K562 (cell line): Measurements from ENCODE around the gene LRRC75A. TPM values are rescaled to one million over a fixed set of nuclear protein-coding genes. Genes with fewer than 3 reads are reported as not detected.

Experiments used
- ATAC-seq: fragments of 200-7000 bp; cut with Tn5 transposase; 3 replicates; pipeline ENCODE4 v1.9.1; 2020; ENCODE audit warnings: moderate library complexity
- BruUV-seq: library from RNA; stranded (reverse); fragments of 400-500 nt; replicated peaks from 2 replicates; lab custom pipeline; 2021; lab: Mats Ljungman, UMichigan
- CTCF ChIA-PET: fragments of 300-600 bp; formaldehyde crosslinking; extraction: SDS; loops from one replicate; lab custom pipeline; 2021; ENCODE audit warnings: low intra/inter-chr PET ratio; lab: Yijun Ruan, JAX
- POLR2A ChIA-PET: fragments of 300-600, 350-650 bp; sonication (Branson Sonifier 250); formaldehyde crosslinking; extraction: SDS; loops from one replicate; lab custom pipeline; 2021; ENCODE audit warnings: antibody characterized with exemption, inconsistent platforms; lab: Yijun Ruan, JAX
- DNase-seq, 4 experiments: peaks; one replicate each; pipeline versions ENCODE4 v3.0.0 to v3.0.0-alpha.2; 2011 to 2018; ENCODE audit warnings: low spot score in 3 of 4, mixed read lengths in 3 of 4; ENCODE audit errors: extremely low read depth in 1 of 4
- FAIRE-seq: peaks from 2 replicates; lab custom pipeline; 2011; peaks lifted over from hg19 to GRCh38; lab: Jason Lieb, UNC
- H2AFZ ChIP-seq: 2 replicates; pipeline ENCODE4 v1.6.0; 2011; ENCODE audit warnings: low read depth, low read length, control low read depth, inconsistent platforms
- H3K27ac ChIP-seq: fragments of 200-600 bp; 3 replicates; pipeline ENCODE4 v1.8.0; 2011; ENCODE audit warnings: low read depth, mild to moderate bottlenecking, control low read depth, inconsistent platforms, low read length, moderate library complexity, mixed read lengths; ENCODE audit errors: extremely low read depth
- H3K27me3 ChIP-seq, 2 experiments: fragments of 300-600 bp in 1 of 2; 2 replicates in 1 of 2; 3 replicates in 1 of 2; pipeline versions ENCODE4 v1.6.0 to v1.8.0; 2011; ENCODE audit warnings: inconsistent platforms in 2 of 2, low read length in 2 of 2, mild to moderate bottlenecking in 1 of 2, mixed read lengths in 1 of 2, moderate library complexity in 1 of 2; ENCODE audit not compliant: control insufficient read depth in 2 of 2, insufficient read depth in 2 of 2
- H3K36me3 ChIP-seq: fragments of 300-600 bp; 3 replicates; pipeline ENCODE4 v1.8.0; 2011; ENCODE audit warnings: mild to moderate bottlenecking, low read length, inconsistent platforms; ENCODE audit not compliant: control insufficient read depth, insufficient read depth
- H3K4me1 ChIP-seq, 2 experiments: fragments of 200-600 bp in 1 of 2; replicated peaks in 1 of 2; 2 replicates in 1 of 2; 3 replicates in 1 of 2; pipeline versions ENCODE4 v1.5.1 to v1.8.0; 2011; ENCODE audit warnings: inconsistent platforms in 2 of 2, low read length in 2 of 2, mild to moderate bottlenecking in 1 of 2, mixed read lengths in 1 of 2, moderate library complexity in 1 of 2; ENCODE audit not compliant: control insufficient read depth in 2 of 2, insufficient read depth in 2 of 2
- H3K4me2 ChIP-seq: 2 replicates; pipeline ENCODE4 v1.6.1; 2011; ENCODE audit warnings: low read length, control low read depth, inconsistent platforms, mixed read lengths; ENCODE audit not compliant: insufficient read depth
- H3K4me3 ChIP-seq: fragments of 200-600 bp; sonication (generic), shearing (Covaris generic); 2 replicates; pipeline ENCODE4 v1.5.1; 2016; ENCODE audit warnings: control low read depth, inconsistent platforms
- H3K79me2 ChIP-seq: fragments of 200-600 bp; 3 replicates; pipeline ENCODE4 v1.8.0; 2011; ENCODE audit warnings: low read length, inconsistent platforms; ENCODE audit not compliant: control insufficient read depth, insufficient read depth
- H3K9ac ChIP-seq, 2 experiments: 2 replicates each; pipeline versions ENCODE4 v1.6.0 to v1.6.1; 2011; ENCODE audit warnings: low read depth in 2 of 2, low read length in 2 of 2, control low read depth in 1 of 2, inconsistent platforms in 1 of 2, mild to moderate bottlenecking in 1 of 2, mixed read lengths in 1 of 2; ENCODE audit not compliant: insufficient read depth in 1 of 2
- H3K9me1 ChIP-seq: one replicate; pipeline ENCODE4 v1.6.0; 2011; ENCODE audit warnings: inconsistent platforms, mild to moderate bottlenecking, low read length, moderate library complexity; ENCODE audit not compliant: control insufficient read depth, insufficient read depth
- H3K9me3 ChIP-seq: replicated peaks from 2 replicates; pipeline ENCODE4 v1.5.1; 2011; ENCODE audit warnings: low read depth, low read length, inconsistent platforms; ENCODE audit not compliant: control insufficient read depth, insufficient read depth
- H4K20me1 ChIP-seq: replicated peaks from 2 replicates; pipeline ENCODE4 v1.6.1; 2011; ENCODE audit warnings: low read length, inconsistent platforms, mixed read lengths; ENCODE audit not compliant: control insufficient read depth, insufficient read depth
- DACH1 ChIP-seq: fragments of 450-650 bp; IDR thresholded peaks from 2 replicates; pipeline ENCODE4 v1.6.1; 2018; ENCODE audit not compliant: partially characterized antibody
- EWSR1 ChIP-seq: fragments of 450-650 bp; IDR thresholded peaks from 2 replicates; pipeline ENCODE4 v1.6.1; 2018; ENCODE audit warnings: borderline replicate concordance, mild to moderate bottlenecking, low read depth, moderate library complexity; ENCODE audit not compliant: partially characterized antibody
- POLR2A ChIP-seq: fragments of 450-650 bp; conservative IDR thresholded peaks from 2 replicates; pipeline ENCODE4 v1.6.1; 2016
- POLR2AphosphoS5 ChIP-seq: IDR thresholded peaks from 2 replicates; pipeline ENCODE4 v1.6.1; 2011; ENCODE audit warnings: mild to moderate bottlenecking, low read depth, low read length, moderate library complexity; ENCODE audit not compliant: control insufficient read depth, insufficient read depth
- POLR2G ChIP-seq: fragments of 200-400 bp; formaldehyde crosslinking; IDR thresholded peaks from 2 replicates; pipeline ENCODE4 v1.6.1; 2017; ENCODE audit warnings: low read depth, mild to moderate bottlenecking, antibody characterized with exemption, low read length, moderate library complexity
- PRPF4 ChIP-seq: fragments of 200-400 bp; formaldehyde crosslinking; IDR thresholded peaks from one replicate; pipeline ENCODE4 v1.6.1; 2017; ENCODE audit warnings: low read length, low read depth, mild to moderate bottlenecking; ENCODE audit not compliant: insufficient read depth, poor library complexity, severe bottlenecking
- RBM39 ChIP-seq: fragments of 200-400 bp; formaldehyde crosslinking; optimal IDR thresholded peaks from 2 replicates; pipeline ENCODE3; 2018; ENCODE audit warnings: low read depth, low read length
- THRAP3 ChIP-seq: fragments of 450-650 bp; IDR thresholded peaks from 2 replicates; pipeline ENCODE4 v1.6.1; 2016; ENCODE audit warnings: mild to moderate bottlenecking, inconsistent platforms, borderline replicate concordance
- U2AF1 ChIP-seq: fragments of 200-400 bp; formaldehyde crosslinking; optimal IDR thresholded peaks from 2 replicates; pipeline ENCODE3; 2017; ENCODE audit warnings: mild to moderate bottlenecking, low read depth, low read length, moderate library complexity
- ZMIZ1 ChIP-seq, 2 experiments: fragments of 150-350 bp in 1 of 2; IDR thresholded peaks; 2 replicates each; pipeline ENCODE4 v1.6.1; 2012 to 2016; ENCODE audit warnings: low read depth in 2 of 2, low read length in 2 of 2, mild to moderate bottlenecking in 1 of 2, moderate library complexity in 1 of 2
- ZNF512 ChIP-seq: IDR thresholded peaks from 2 replicates; pipeline ENCODE4 v1.6.1; 2016; ENCODE audit warnings: missing genetic modification characterization, missing compliant biosample characterization
- WGBS: fragments of 100-300 bp; shearing (Covaris generic); methylation state at CpG from one replicate; pipeline ENCODE4 v1.1.6; 2016; ENCODE audit warnings: low coverage, mixed read lengths; ENCODE audit not compliant: insufficient coverage; ENCODE audit errors: missing lambda C conversion rate; 5-methylcytosine and 5-hydroxymethylcytosine counted together
- in situ Hi-C: fragments of 300-500 bp; cut with MboI; formaldehyde crosslinking; loops from 4 replicates; pipeline ENCODE4 v1.15.0; 2018; ENCODE audit warnings: inconsistent platforms, mixed read lengths
- intact Hi-C: fragments of 100-400 bp; cut with micrococcal nuclease; formaldehyde crosslinking; loops from 2 replicates; pipeline ENCODE4 v1.14.2; 2022
- polyA plus RNA-seq, 8 experiments: library from polyadenylated mRNA; depleted of rRNA in 4 of 8; stranded (reverse) in 5 of 8; unstranded in 3 of 8; fragments of >200 nt; fragmentation: Nextera tagmentation in 2 of 8; fragmentation: Illumina TruSeq in 1 of 8; extraction: Ambion mirVana in 2 of 8; extraction: Trizol in 1 of 8; gene quantifications; 2 replicates each; pipeline versions ENCODE4 v1.2.1 to v1.2.3, GENCODE V29; 2011 to 2014; ENCODE audit warnings: inconsistent platforms in 1 of 8, missing spikeins in 1 of 8
- total RNA-seq, 7 experiments: library from RNA; depleted of rRNA in 6 of 7; stranded (reverse); fragments of >200 nt in 6 of 7; fragmentation: Illumina TruSeq in 2 of 7; extraction: Trizol in 2 of 7; gene quantifications; 2 replicates each; pipeline versions ENCODE4 v1.2.1 to v1.2.3, GENCODE V29; 2011 to 2021; ENCODE audit warnings: low replicate concordance in 1 of 7

Gene LRRC75A
- total and polyA plus RNA-seq, 9 of the 15 experiments (the other 6 are each of a cell fraction or from before 2014, with no cell fraction given), result 0.04 to 0.34 (median 0.08) TPM; not detected in 5

- FAIRE-seq, result no peak
- BruUV-seq, result no TSS peak
- H4K20me1 ChIP-seq, result peaks cover 48% of the 10 kb centered on the region
- H3K9me3 ChIP-seq, result no peaks in the 10 kb centered on the region
- H3K4me1 ChIP-seq, result peaks cover 22 to 31% of the 10 kb centered on the region in 2 experiments
- DNase-seq, result no peak
- no peak overlapping the region for H2AFZ ChIP-seq
- 0% methylated on average over 3 of the region's 3 CpGs for WGBS
- H3K4me2 ChIP-seq, result peak overlapping the region; percentile 99
- in situ Hi-C loops, result no loop called here
- H3K36me3 ChIP-seq, result peaks cover 62% of the 10 kb centered on the region
- H3K27ac ChIP-seq, result peak overlapping the region; percentile 91
- ATAC-seq, result no peak
- peak overlapping the region; percentile 99 for H3K4me3 ChIP-seq
- peaks cover 10% of the 10 kb centered on the region for H3K9me1 ChIP-seq
- TF ChIP-seq POLR2AphosphoS5 (peak; percentile 28; the same call in 1 of the 2 replicates), U2AF1 (peak; percentile 69), ZNF512 (no peak), POLR2A (peak; percentile 13; the same call in 1 of the 2 replicates), DACH1 (peak; percentile 51), RBM39 (peak; percentile 39), POLR2G (0 out of 2 replicates have a peak, but pooled peaks have one; percentile 19), THRAP3 (no peak), PRPF4 (no peak), EWSR1 (peak; percentile 71), ZMIZ1 (IDR thresholded peaks at IDR 0.05; ENCODE audit: low read depth in 2 of 2, low read length in 2 of 2) (no peak)
- intact Hi-C loops, result no loop called here
- peaks cover 67% of the 10 kb centered on the region for H3K79me2 ChIP-seq
- peak overlapping the region; percentile 91 to 98; a peak in 3 of 4 replicates for H3K9ac ChIP-seq
- CTCF ChIA-PET, result no interaction called here
- no peaks in the 10 kb centered on the region for H3K27me3 ChIP-seq
- POLR2A ChIA-PET, result interaction anchor here (0.7 to 5.5 kb wide), 8 partner anchors 9 to 223 kb away, joined by 3 to 39 read pairs (median 4); partner anchors contain the start of genes PIGL and UBB
These were observed 50.9 kb downstream of the LRRC75A start for GRCh38 chr17:16440901-16441629.
